ENCODE measurements around the gene MEIS2. TPM values are rescaled to one million over a fixed set of nuclear protein-coding genes. Genes with fewer than 3 reads are reported as not detected.

MEIS2 gene
- total RNA-seq, 1 donor from 2014 or later: 20.7 TPM

DNA sequence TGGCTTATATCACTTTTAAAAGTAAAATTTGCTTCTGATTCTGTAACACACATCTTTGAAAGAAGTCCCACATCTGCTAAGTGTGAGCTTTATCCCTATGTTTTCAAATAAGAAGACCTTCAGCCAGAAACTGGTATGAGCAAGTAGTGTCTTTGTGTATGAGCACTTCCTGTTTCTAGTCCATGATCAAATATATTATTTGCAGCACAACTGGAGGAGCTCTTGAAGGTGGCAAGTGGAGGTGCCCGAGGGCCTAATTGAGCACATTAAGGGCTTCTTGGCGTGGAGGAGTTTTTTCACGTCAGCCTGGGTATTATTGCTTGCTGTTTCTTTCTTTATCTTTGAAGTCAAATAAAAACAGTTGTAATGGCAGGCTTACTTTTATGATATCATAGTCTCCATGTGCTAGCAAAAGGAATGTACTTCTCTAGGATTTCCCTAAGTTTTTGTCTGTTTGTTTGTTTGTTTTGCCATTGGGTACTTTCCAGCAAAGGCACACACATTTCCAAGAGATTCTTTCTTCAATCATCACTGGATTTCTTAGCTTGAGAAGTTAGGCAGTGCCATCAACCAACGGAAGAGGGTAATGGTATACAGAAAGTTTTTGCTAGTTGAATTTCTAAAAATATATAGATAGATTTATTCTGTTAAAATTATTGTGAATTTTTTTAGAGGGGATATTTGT is 68.1 kb downstream of the MEIS2 start:
- ATAC-seq: peak; percentile 86 to 92

DNA sequence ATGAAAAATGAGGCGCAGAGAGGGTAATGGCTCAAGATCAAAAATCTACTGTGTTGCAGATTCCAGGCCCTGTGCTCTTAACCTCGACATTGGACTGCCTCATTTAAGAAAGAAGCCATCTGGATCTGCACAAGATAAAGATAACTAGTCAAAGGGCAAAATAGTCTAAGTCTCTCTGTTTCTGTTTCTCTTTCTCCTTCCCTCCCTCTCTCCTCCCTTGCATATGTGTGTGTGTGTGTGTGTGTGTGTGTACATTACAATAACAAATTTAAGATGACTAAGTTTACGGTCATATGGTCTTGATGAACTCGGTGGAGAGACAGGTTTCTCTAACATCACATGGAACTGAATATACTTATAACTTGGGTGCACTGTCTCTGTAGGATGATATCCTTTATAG is 69.2 kb downstream of the MEIS2 start:
- Histone ChIP-seq H3K9me3 (no peaks in the 10 kb centered on the region), H3K4me3 (no peak overlapping the region), H3K27ac (no peak overlapping the region), H3K36me3 (peaks cover 9% of the 10 kb centered on the region), H3K27me3 (ENCODE audit: low read depth) (no peaks in the 10 kb centered on the region), H3K4me1 (peaks cover 5% of the 10 kb centered on the region)
- DNase-seq (no peak), ATAC-seq (no peak)
- TF ChIP-seq, protein P1, sequence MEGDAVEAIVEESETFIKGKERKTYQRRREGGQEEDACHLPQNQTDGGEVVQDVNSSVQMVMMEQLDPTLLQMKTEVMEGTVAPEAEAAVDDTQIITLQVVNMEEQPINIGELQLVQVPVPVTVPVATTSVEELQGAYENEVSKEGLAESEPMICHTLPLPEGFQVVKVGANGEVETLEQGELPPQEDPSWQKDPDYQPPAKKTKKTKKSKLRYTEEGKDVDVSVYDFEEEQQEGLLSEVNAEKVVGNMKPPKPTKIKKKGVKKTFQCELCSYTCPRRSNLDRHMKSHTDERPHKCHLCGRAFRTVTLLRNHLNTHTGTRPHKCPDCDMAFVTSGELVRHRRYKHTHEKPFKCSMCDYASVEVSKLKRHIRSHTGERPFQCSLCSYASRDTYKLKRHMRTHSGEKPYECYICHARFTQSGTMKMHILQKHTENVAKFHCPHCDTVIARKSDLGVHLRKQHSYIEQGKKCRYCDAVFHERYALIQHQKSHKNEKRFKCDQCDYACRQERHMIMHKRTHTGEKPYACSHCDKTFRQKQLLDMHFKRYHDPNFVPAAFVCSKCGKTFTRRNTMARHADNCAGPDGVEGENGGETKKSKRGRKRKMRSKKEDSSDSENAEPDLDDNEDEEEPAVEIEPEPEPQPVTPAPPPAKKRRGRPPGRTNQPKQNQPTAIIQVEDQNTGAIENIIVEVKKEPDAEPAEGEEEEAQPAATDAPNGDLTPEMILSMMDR (IDR thresholded peaks at IDR 0.05): no peak
- intact Hi-C loops (cut with DNase I): no loop called here

More for the DNA sequence above, 68.1 kb downstream of the MEIS2 start:
- peak; percentile 59 for DNase-seq
- H3K27ac ChIP-seq: peak overlapping the region; percentile 14
- H3K27me3 ChIP-seq (ENCODE audit: low read depth): no peaks in the 10 kb centered on the region
- H3K4me3 ChIP-seq: no peak overlapping the region
- no peaks in the 10 kb centered on the region for H3K9me3 ChIP-seq
- intact Hi-C loops (cut with DNase I): no loop called here
- peaks cover 5% of the 10 kb centered on the region for H3K4me1 ChIP-seq
- TF ChIP-seq, protein P1 (IDR thresholded peaks at IDR 0.05): no peak
- H3K36me3 ChIP-seq: peaks cover 10% of the 10 kb centered on the region

DNA sequence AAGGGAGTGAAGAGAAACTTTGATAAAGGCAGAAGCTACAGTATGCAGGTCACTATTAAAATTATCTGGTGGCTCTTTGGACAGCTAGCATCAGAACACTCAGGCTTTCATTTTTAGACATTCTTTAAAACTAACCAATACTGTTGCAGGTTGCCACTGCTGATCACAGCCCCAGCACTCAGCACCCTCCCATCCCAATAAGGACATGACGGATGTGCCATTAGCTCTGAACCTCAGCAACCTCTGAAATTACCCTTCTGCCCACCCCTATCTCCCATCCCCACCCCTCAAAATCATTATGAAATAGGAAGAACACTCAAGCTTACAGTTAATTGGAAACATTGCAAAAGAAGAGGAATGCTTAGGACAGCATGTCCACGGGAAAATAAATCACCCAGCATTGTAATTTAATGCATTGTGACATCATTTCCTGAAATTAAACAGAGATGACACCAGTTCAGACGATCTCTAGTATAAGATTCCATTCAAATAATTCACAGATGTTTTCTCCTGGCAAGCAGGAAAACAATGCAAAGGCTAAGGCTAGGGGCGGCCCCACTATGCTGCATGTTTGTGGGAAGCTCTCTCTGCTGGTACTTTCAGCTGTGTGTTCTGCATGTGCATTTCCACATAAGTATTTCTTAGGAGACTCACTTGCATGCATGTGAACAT is 71.6 kb downstream of the MEIS2 start:
- Histone ChIP-seq H3K27me3 (ENCODE audit: low read depth) (no peaks in the 10 kb centered on the region), H3K9me3 (no peaks in the 10 kb centered on the region), H3K4me1 (peaks cover 5% of the 10 kb centered on the region), H3K36me3 (no peaks in the 10 kb centered on the region), H3K27ac (no peak overlapping the region), H3K4me3 (no peak overlapping the region)
- no peak for ATAC-seq
- no peak for DNase-seq
- TF ChIP-seq, protein P1 (IDR thresholded peaks at IDR 0.05): no peak
- intact Hi-C loops (cut with DNase I): no loop called here

DNA sequence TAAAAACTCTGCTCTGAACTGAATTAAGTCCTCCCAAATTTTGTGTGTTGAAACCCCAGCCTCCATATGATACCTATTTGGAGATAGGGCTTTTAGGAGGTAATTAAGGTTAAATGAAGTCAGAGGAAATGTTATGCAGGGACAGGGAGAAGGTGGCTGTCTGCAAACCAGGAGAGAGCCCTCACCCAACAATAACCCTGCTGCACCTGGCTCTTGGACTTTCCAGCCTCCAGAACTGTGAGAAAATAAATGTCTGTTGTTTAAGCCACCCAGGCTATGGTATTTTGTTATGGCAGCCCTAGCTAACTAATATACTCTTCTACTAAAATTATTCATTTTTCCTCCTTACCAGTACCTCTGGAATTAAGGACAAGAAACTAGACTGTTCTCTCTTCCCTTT is 79.5 kb downstream of the MEIS2 start:
- no peak for DNase-seq
- TF ChIP-seq, protein P1 (IDR thresholded peaks at IDR 0.05): no peak
- intact Hi-C loops (cut with DNase I): no loop called here
- peaks cover 25% of the 10 kb centered on the region for H3K4me1 ChIP-seq
- no peak overlapping the region for H3K27ac ChIP-seq
- H3K27me3 ChIP-seq (ENCODE audit: low read depth): no peaks in the 10 kb centered on the region
- ATAC-seq: no peak
- H3K36me3 ChIP-seq: no peaks in the 10 kb centered on the region
- H3K4me3 ChIP-seq: no peak overlapping the region
- H3K9me3 ChIP-seq: no peaks in the 10 kb centered on the region

DNA sequence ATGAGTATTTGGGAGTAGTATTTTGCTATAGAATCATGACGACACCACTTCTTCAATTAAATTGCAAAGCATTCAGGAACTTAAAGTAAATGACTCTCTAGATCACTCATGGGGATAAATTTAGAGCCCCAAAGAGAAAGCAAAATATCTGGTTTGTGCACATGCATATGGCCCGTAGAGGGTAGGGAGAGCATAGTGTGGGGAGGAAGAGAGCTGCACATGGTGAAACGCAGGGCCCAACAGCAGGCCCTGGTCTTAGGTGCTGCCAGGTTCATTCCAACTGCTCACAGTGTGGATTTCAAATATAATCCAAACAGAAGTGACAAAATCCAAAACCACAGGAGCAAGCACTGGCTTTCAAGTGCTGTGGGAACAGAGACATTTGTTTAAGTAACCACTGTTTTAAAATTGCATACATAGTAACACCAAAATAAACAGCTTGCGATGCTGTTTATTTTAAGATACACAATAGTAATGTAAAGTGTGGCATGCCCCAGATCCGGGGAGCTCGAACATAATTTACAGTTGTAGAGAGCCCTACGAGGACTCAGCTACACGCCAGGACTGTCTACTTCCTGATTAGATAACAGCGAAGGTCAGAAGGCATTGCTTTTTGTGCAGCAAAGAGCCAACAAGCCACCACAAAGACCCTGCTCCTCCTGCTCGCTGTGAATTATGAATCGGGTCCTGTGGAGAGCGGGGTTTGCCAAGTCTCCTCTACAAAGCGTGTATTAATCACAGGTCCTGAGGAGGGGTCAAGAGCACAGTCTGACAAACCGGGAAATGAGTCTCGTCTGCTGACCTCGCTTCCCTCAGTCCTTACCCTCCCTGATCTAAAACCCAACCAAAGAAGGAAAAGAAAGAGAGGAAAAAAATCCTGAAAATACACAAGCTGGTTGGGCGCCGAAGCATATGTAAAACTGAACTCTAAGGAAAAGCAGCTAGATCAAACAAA is 80.6 kb downstream of the MEIS2 start:
- DNase-seq: no peak
- intact Hi-C loops (cut with DNase I): no loop called here
- Histone ChIP-seq H3K27me3 (ENCODE audit: low read depth) (no peaks in the 10 kb centered on the region), H3K4me1 (peaks cover 25% of the 10 kb centered on the region), H3K36me3 (no peaks in the 10 kb centered on the region), H3K4me3 (peak overlapping the region; percentile 0), H3K27ac (peak overlapping the region; percentile 22), H3K9me3 (no peaks in the 10 kb centered on the region)
- TF ChIP-seq, protein P1 (IDR thresholded peaks at IDR 0.05): no peak
- ATAC-seq: peak; percentile 87 to 92
